NCI-H2081 (cell line): Measurements from ENCODE around the gene DNAAF1.
"Not testable (repeated sequence)": the region's sequence is repeated elsewhere in the genome, so short reads cannot be mapped to it uniquely, and the experiment has no call there.

Source experiments
- DNase-seq, 2 experiments: peaks; one replicate each; lab custom pipeline; 2025; lab: John Stamatoyannopoulos, UW

DNAAF1 gene

DNA sequence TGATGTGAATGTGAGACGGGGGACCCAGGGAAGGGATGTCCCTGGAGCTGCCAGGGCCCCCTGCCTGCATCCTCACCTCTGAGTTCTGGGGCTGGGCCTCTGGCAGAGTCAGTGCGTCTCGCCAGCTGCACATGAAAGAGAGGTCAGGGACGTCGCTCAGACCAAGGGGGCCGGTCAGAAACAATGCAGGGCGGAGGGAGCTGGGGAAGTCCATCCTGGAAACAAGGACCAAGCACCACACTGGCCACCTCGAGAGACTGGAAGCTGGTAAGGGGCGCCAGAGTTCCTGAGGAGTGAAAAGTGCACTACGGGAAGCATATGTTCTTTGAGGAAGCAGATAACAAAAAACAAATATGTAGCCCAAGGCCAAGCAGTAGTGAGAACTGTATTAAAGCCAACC lies 39.7 kb downstream of the DNAAF1 start:
- no peak for DNase-seq

GRCh38 chr16:84186685-84187437 lies 41.8 kb downstream of the DNAAF1 start, which contains the start of gene TAF1C:
TAF1C (minus strand) TSS chr16:84187057; CDS start chr16:84184988, 2,069 bp downstream.
- peak; percentile 89 to 90 for DNase-seq

DNA sequence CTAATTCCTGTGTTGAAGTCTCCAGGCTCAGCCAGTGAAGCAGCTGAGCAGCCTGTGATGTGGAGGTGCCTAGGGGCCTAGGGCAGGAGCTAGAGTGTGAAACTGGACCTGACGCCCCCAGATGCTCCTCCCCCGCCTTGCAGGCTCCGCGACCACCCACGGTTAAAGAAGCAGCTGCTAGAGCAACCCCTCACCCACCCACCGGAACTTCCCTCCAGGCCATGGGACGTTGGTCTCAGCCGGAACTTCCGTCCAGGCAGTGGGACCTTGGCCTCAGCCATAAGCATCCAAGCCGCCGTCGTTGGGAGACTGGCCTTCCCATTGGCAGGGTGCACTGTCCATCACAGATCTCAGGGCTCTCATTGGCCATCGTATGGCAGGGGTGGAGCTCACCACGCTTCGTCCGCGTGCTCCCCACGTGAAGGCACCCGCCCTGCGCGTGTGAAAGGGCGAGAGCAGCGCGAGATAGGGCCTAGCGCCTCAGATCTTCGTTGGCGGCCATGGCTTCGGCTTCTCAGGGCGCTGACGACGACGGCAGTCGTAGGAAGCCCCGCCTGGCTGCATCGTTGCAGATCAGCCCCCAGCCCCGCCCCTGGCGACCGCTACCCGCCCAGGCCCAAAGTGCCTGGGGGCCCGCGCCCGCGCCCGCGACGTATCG lies 45.8 kb downstream of the DNAAF1 start, which contains the start of gene ADAD2:
Gene ADAD2, plus strand, starts transcription at position 427 of the 658 bp plus-strand sequence. Its CDS starts 74 bp downstream, at position 501.
- no peak for DNase-seq

- DNase-seq = no peak
These were observed 46.4 kb downstream of the DNAAF1 start for GRCh38 chr16:84191466-84191865.

DNA sequence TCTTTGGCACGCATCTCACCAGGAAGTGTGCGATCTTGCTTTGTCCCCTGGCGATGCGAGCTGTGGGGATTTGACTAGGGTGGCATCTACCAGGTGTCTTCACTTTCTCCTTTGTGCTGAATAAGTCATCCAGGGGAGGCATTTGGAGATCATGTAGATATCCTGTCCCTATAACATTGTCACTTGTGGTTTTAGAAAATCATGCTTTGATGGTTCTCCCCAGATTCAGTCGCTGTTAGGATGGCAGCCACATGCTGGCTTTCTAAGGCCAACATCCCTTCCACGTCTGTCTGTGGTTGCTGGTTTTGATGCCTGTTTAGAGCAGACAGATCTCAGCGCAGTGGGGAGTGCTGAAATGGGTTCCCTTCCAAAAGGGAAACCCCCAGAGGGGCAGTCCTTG lies 48.4 kb downstream of the DNAAF1 start:
- no peak for DNase-seq

GRCh38 chr16:84194018-84194417 lies 48.9 kb downstream of the DNAAF1 start:
- DNase-seq = no peak

- DNase-seq = no peak
These were observed 49.5 kb downstream of the DNAAF1 start for GRCh38 chr16:84194470-84195200.

GRCh38 chr16:84195201-84196093 lies 50.3 kb downstream of the DNAAF1 start:
- no peak for DNase-seq

DNA sequence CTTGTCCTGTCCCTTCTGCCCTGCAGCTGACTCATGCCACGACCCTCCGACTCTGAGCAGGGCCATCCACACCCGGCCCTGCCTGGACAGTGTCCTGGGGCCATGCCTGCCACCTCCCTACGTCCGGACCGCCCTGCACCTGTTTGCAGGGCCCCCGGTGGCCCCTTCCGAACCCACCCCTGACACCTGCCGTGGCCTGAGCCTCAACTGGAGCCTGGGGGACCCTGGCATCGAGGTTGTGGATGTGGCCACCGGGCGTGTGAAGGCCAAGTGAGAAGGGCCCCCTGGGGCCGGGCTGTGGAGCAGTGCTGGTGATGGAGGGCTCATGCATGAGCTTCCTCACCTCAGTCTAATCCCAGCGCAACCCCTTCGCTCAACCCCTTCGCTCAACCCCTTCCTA lies 51.0 kb downstream of the DNAAF1 start:
- DNase-seq = no peak

- DNase-seq = no peak
These were observed 51.8 kb downstream of the DNAAF1 start for GRCh38 chr16:84196727-84197394.

- no peak for DNase-seq
These were observed 52.5 kb downstream of the DNAAF1 start for GRCh38 chr16:84197466-84198128.

DNA sequence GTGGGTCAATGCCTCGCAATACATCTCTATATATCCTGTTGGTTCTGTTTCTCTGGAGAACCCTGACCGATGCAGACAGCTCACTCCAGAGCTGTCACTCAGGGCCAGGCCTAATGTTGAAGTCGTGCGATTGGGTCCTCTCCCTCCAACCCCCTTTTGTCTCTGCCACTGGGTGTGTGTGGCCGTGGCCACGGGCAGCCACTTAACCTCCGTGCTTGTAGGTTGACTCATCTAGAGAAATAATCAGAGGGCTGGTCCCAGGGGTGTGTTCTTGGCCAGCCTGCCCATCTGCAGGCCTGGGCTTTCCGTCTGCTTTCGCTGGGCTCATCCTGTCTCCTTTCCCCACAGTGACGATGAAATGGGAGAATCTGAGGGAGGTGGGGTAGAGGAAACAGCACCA lies 53.3 kb downstream of the DNAAF1 start:
- no peak for DNase-seq

DNA sequence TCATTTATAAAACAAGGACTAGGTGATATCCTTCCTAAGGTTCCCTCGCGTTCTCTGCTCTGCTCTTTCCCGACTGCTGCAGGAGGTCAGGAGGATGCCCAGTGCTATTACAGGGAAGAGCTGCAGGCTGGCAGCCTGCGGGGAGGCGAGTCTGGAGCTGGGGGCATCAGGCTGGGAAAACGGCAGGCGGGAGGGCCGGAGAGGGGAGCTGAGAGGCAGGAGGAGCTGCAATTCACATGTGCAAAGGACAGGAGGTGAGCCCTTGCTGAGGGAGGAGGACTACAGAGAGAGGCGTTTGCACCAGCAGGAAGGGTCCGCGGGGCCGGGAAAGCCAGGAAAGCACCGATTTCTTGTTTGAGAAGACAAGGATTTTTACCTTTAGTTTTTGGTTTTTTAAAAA lies 54.0 kb downstream of the DNAAF1 start:
- no peak for DNase-seq

DNA sequence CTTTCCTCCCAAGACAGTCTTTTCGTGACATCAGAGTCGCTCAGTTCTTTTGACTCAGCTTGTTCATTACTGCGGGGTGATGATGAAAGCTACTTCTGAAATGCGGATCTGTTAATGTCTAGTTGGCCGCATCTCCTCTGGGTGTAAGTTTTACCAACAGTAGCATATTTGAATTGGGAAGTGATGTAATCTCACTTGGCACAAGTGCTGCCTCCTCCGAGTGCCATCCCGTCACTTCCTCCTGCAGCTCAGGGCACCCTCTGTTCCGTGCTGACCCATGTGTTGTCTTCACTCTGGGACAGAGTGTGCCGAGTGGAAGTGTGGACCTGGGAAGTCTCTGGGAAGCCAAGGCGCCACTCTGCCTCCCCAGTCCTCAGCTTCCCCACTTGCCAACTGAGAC lies 54.8 kb downstream of the DNAAF1 start:
- DNase-seq = no peak

GRCh38 chr16:84204551-84204950 lies 59.4 kb downstream of the DNAAF1 start:
- not testable (repeated sequence) for DNase-seq

DNA sequence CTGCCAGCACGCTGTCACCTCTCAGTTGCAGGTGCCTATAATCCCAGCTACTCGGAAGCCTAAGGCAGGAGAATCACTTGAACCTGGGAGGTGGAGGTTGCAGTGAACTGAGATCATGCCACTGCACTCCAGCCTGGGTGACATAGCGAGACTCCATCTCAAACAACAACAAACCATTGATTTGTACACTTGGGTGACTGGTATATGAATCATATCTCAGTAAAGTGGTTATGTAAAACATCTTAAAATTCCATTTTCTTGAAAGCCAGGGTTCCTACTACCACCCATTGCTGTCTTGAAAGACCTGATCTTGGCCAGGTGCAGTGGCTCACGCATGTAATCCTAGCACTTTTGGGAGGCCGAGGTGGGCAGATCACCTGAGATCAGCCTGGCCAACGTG lies 60.0 kb downstream of the DNAAF1 start:
- DNase-seq = not testable (repeated sequence)

- DNase-seq = no peak
These were observed 61.0 kb downstream of the DNAAF1 start for GRCh38 chr16:84205976-84206691.

- no peak for DNase-seq
These were observed 62.1 kb downstream of the DNAAF1 start for GRCh38 chr16:84207251-84207650.

DNA sequence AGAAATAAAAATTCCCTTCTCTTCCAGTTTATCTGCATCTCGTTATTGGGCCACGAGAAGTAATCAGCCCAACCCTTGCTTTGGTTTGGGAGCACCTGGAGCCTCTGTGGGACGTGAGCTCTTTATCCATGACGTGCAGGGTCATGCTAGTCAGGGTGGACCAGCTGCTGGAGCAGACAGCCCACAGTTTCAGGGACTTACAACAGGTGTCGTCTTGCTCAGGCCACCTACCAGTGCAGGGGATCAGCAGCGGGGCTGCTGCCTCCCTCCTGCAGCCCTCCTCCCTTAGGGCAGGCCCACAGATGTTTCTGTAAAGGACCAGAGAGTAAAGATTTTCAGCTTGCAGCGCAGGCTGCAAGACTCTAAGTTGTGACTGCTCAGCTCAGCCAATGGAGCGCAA lies 62.8 kb downstream of the DNAAF1 start:
- DNase-seq = no peak

DNA sequence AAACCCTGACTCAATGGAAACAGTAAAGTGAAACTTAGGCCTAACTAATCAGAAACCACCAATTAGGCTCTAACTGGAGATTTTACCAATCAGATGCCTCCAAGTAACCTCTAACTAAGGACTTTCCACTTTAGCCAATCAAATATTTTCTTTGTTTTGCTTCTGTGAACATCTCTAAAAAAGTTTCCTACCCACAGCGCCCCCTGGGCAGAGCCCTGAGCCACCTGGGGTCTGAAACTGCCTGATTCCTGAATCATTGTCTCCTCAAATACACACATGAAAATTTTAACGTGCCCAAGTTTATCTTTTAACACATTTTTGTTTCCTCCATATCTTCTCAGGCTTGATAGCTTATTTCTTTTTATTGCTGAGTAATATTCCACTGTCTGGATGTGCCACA lies 64.9 kb downstream of the DNAAF1 start:
- DNase-seq = no peak
